K562 (cell line): Measurements from ENCODE around the gene DNAJB12. TPM values are rescaled to one million over a fixed set of nuclear protein-coding genes. Genes with fewer than 3 reads are reported as not detected.

Experiments
- ARID1B ChIP-seq: fragments of 450-650 bp; IDR thresholded peaks from 2 replicates; pipeline ENCODE4 v1.6.1; 2016; ENCODE audit warnings: antibody characterized with exemption, mild to moderate bottlenecking, inconsistent platforms
- BCL6 ChIP-seq: fragments of 250-450 bp; sonication (Bioruptor Pico); IDR thresholded peaks from 2 replicates; pipeline ENCODE4 v1.4.0; 2020
- CBX5 ChIP-seq: IDR thresholded peaks from 2 replicates; pipeline ENCODE4 v1.6.1; 2014; ENCODE audit warnings: low read depth, borderline replicate concordance
- CC2D1A ChIP-seq: fragments of 450-650 bp; IDR thresholded peaks from 2 replicates; pipeline ENCODE4 v1.6.1; 2017; ENCODE audit warnings: mild to moderate bottlenecking
- CHD2 ChIP-seq: IDR thresholded peaks from 2 replicates; pipeline ENCODE4 v1.6.1; 2011; ENCODE audit warnings: low read depth, low read length
- ELF4 ChIP-seq: fragments of 450-650 bp; formaldehyde crosslinking; IDR thresholded peaks from 2 replicates; pipeline ENCODE4 v1.4.0; 2022; ENCODE audit warnings: missing genetic modification characterization
- ESRRB ChIP-seq: fragments of 250-450 bp; sonication (Bioruptor Pico); IDR thresholded peaks from 2 replicates; pipeline ENCODE4 v1.5.0; 2020; ENCODE audit warnings: mild to moderate bottlenecking, moderate library complexity, borderline replicate concordance
- GABPB2 ChIP-seq: fragments of 250-450 bp; sonication (Bioruptor Pico); conservative IDR thresholded peaks from 2 replicates; pipeline ENCODE4 v1.5.1; 2021; ENCODE audit warnings: mild to moderate bottlenecking
- HCFC1 ChIP-seq: IDR thresholded peaks from 2 replicates; pipeline ENCODE4 v1.6.1; 2012; ENCODE audit warnings: low read depth, low read length, improper control_type of control experiment
- HMG20A ChIP-seq: fragments of 450-650 bp; formaldehyde crosslinking; conservative IDR thresholded peaks from 2 replicates; pipeline ENCODE4 v1.4.0; 2020; ENCODE audit warnings: mild to moderate bottlenecking, mixed read lengths
- JUNB ChIP-seq: fragments of 450-650 bp; formaldehyde crosslinking; conservative IDR thresholded peaks from 2 replicates; pipeline ENCODE4 v1.4.0; 2020; ENCODE audit warnings: mild to moderate bottlenecking
- MTA2 ChIP-seq: fragments of 450-650 bp; IDR thresholded peaks from 2 replicates; pipeline ENCODE4 v1.6.1; 2016; ENCODE audit warnings: low read depth
- NFE2 ChIP-seq: IDR thresholded peaks from 2 replicates; pipeline ENCODE4 v1.6.1; 2014; ENCODE audit warnings: antibody characterized with exemption, low read depth
- NRF1 ChIP-seq, 2 experiments: fragments of 450-650 bp; IDR thresholded peaks in 1 of 2; conservative IDR thresholded peaks in 1 of 2; 2 replicates each; pipeline ENCODE4 v1.6.1; 2014; ENCODE audit warnings: mild to moderate bottlenecking in 2 of 2
- PTRF ChIP-seq: fragments of 450-650 bp; IDR thresholded peaks from 2 replicates; pipeline ENCODE4 v1.6.1; 2016; ENCODE audit warnings: mild to moderate bottlenecking, missing genetic modification characterization, missing compliant biosample characterization
- RBM17 ChIP-seq: fragments of 200-400 bp; formaldehyde crosslinking; IDR thresholded peaks from 2 replicates; pipeline ENCODE4 v1.6.1; 2017; ENCODE audit warnings: low read depth, mild to moderate bottlenecking, low read length, borderline replicate concordance
- RBM39 ChIP-seq: fragments of 200-400 bp; formaldehyde crosslinking; optimal IDR thresholded peaks from 2 replicates; pipeline ENCODE3; 2018; ENCODE audit warnings: low read depth, low read length
- SNRNP70 ChIP-seq: fragments of 200-400 bp; formaldehyde crosslinking; optimal IDR thresholded peaks from 2 replicates; pipeline ENCODE3; 2017; ENCODE audit warnings: low read depth, low read length
- SRSF3 ChIP-seq: fragments of 200-400 bp; formaldehyde crosslinking; IDR thresholded peaks from 2 replicates; pipeline ENCODE4 v1.6.1; 2016; ENCODE audit warnings: mild to moderate bottlenecking, low read length, moderate library complexity; ENCODE audit not compliant: insufficient read depth
- TSC22D4 ChIP-seq: fragments of 450-650 bp; IDR thresholded peaks from 2 replicates; pipeline ENCODE4 v1.6.1; 2016; ENCODE audit warnings: missing genetic modification characterization, missing biosample characterization, control low read depth
- YBX1 ChIP-seq: fragments of 450-650 bp; IDR thresholded peaks from 2 replicates; pipeline ENCODE4 v1.7.1; 2016; ENCODE audit warnings: mild to moderate bottlenecking
- ZKSCAN8 ChIP-seq: fragments of 200-800 bp; sonication (Bioruptor generic); IDR thresholded peaks from 2 replicates; pipeline ENCODE4 v1.6.1; 2016; ENCODE audit warnings: missing genetic modification characterization, missing compliant biosample characterization
- ZNF12 ChIP-seq: sonication (generic); formaldehyde crosslinking; IDR thresholded peaks from 2 replicates; pipeline ENCODE4 v1.4.0; 2020; ENCODE audit warnings: mild to moderate bottlenecking, missing genetic modification reagents
- polyA plus RNA-seq, 8 experiments: library from polyadenylated mRNA; depleted of rRNA in 4 of 8; stranded (reverse) in 5 of 8; unstranded in 3 of 8; fragments of >200 nt; fragmentation: Nextera tagmentation in 2 of 8; fragmentation: Illumina TruSeq in 1 of 8; extraction: Ambion mirVana in 2 of 8; extraction: Trizol in 1 of 8; gene quantifications; 2 replicates each; pipeline versions ENCODE4 v1.2.1 to v1.2.3, GENCODE V29; 2011 to 2014; ENCODE audit warnings: inconsistent platforms in 1 of 8, missing spikeins in 1 of 8
- total RNA-seq, 7 experiments: library from RNA; depleted of rRNA in 6 of 7; stranded (reverse); fragments of >200 nt in 6 of 7; fragmentation: Illumina TruSeq in 2 of 7; extraction: Trizol in 2 of 7; gene quantifications; 2 replicates each; pipeline versions ENCODE4 v1.2.1 to v1.2.3, GENCODE V29; 2011 to 2021; ENCODE audit warnings: low replicate concordance in 1 of 7
- TF ChIP-seq, protein P1 (sequence below): fragments of 250-450 bp; sonication (Bioruptor Pico); IDR thresholded peaks from 2 replicates; pipeline ENCODE4 v1.5.0; 2021; ENCODE audit warnings: mild to moderate bottlenecking, borderline replicate concordance
- TF ChIP-seq, protein P2 (sequence below): fragments of 250-450 bp; sonication (Bioruptor Pico); IDR thresholded peaks from 2 replicates; pipeline ENCODE4 v1.8.0; 2021; ENCODE audit warnings: moderate library complexity, mild to moderate bottlenecking, inconsistent platforms
- TF ChIP-seq, protein P3 (sequence below): fragments of 450-650 bp; IDR thresholded peaks from 2 replicates; pipeline ENCODE4 v1.6.1; 2016; ENCODE audit warnings: antibody characterized with exemption

The DNAJB12 gene
- total and polyA plus RNA-seq, 9 of the 15 experiments (the other 6 are each of a cell fraction or from before 2014, with no cell fraction given) = 3.5 to 31.5 (median 20.3) TPM

GRCh38 chr10:72320676-72321247 lies 34.0 kb downstream of the DNAJB12 start (continued):
- TF ChIP-seq RBM39 (no peak), ZNF12 (CRISPR knock-in tag) (0 out of 2 replicates have a peak, but pooled peaks have one; percentile 71), HCFC1 (peak; percentile 66), MTA2 (peak; percentile 96), GABPB2 (CRISPR knock-in tag) (no peak), CHD2 (peak; percentile 20; the same call in 1 of the 2 replicates), JUNB (peak; percentile 72), ELF4 (CRISPR knock-in tag) (0 out of 2 replicates have a peak, but pooled peaks have one; percentile 75), TSC22D4 (tag) (no peak), BCL6 (no peak; the same call in 1 of the 2 replicates), YBX1 (no peak), NRF1 (conservative IDR thresholded peaks at IDR 0.05 in 1 of 2, IDR thresholded peaks at IDR 0.05 in 1 of 2) (peak; percentile 79 to 83), ESRRB (CRISPR knock-in tag) (no peak), HMG20A (CRISPR knock-in tag) (no peak), CBX5 (peak; percentile 81; the same call in 1 of the 2 replicates), PTRF (tag) (no peak), SRSF3 (peak; percentile 16; the same call in 1 of the 2 replicates), ZKSCAN8 (CRISPR knock-in tag) (no peak; the same call in 1 of the 2 replicates), ARID1B (peak; percentile 100), RBM17 (no peak), CC2D1A (peak; percentile 98), SNRNP70 (no peak), NFE2 (peak; percentile 94)
- TF ChIP-seq, protein P1, sequence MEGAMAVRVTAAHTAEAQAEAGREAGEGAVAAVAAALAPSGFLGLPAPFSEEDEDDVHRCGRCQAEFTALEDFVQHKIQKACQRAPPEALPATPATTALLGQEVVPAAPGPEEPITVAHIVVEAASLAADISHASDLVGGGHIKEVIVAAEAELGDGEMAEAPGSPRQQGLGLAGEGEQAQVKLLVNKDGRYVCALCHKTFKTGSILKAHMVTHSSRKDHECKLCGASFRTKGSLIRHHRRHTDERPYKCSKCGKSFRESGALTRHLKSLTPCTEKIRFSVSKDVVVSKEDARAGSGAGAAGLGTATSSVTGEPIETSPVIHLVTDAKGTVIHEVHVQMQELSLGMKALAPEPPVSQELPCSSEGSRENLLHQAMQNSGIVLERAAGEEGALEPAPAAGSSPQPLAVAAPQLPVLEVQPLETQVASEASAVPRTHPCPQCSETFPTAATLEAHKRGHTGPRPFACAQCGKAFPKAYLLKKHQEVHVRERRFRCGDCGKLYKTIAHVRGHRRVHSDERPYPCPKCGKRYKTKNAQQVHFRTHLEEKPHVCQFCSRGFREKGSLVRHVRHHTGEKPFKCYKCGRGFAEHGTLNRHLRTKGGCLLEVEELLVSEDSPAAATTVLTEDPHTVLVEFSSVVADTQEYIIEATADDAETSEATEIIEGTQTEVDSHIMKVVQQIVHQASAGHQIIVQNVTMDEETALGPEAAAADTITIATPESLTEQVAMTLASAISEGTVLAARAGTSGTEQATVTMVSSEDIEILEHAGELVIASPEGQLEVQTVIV = no peak
- TF ChIP-seq, protein P2, sequence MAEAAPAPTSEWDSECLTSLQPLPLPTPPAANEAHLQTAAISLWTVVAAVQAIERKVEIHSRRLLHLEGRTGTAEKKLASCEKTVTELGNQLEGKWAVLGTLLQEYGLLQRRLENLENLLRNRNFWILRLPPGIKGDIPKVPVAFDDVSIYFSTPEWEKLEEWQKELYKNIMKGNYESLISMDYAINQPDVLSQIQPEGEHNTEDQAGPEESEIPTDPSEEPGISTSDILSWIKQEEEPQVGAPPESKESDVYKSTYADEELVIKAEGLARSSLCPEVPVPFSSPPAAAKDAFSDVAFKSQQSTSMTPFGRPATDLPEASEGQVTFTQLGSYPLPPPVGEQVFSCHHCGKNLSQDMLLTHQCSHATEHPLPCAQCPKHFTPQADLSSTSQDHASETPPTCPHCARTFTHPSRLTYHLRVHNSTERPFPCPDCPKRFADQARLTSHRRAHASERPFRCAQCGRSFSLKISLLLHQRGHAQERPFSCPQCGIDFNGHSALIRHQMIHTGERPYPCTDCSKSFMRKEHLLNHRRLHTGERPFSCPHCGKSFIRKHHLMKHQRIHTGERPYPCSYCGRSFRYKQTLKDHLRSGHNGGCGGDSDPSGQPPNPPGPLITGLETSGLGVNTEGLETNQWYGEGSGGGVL (CRISPR knock-in tag) = no peak
- TF ChIP-seq, protein P3, sequence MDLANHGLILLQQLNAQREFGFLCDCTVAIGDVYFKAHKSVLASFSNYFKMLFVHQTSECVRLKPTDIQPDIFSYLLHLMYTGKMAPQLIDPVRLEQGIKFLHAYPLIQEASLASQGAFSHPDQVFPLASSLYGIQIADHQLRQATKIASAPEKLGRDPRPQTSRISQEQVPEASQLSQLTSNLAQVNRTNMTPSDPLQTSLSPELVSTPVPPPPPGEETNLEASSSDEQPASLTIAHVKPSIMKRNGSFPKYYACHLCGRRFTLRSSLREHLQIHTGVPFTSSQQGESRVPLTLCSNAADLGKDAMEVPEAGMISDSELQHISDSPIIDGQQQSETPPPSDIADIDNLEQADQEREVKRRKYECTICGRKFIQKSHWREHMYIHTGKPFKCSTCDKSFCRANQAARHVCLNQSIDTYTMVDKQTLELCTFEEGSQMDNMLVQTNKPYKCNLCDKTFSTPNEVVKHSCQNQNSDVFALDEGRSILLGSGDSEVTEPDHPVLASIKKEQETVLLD = peak; percentile 92
